ENCODE data around the gene AMIGO2.

GRCh38 chr12:47123730-47124129, 44.0 kb upstream of the AMIGO2 start:
- TF ChIP-seq CTCF (IDR thresholded peaks at IDR 0.05) (no peak), POLR2A (IDR thresholded peaks at IDR 0.05) (no peak)

Data from stomach (tissue), 4 donors.